SK-N-SH (cell line): ENCODE results near the gene BTG1. TPM values are rescaled to one million over a fixed set of nuclear protein-coding genes. Genes with fewer than 3 reads are reported as not detected.

Experiments
- CTCF ChIA-PET: fragments of 300-600, 350-600 bp; formaldehyde crosslinking; extraction: SDS; loops from one replicate; lab custom pipeline; 2021; lab: Yijun Ruan, JAX
- POLR2A ChIA-PET: fragments of 350-600 bp; sonication (Branson Sonifier 250); formaldehyde crosslinking; extraction: SDS; loops from one replicate; lab custom pipeline; 2020; ENCODE audit warnings: antibody characterized with exemption, inconsistent platforms; lab: Yijun Ruan, JAX
- DNase-seq: peaks from one replicate; pipeline ENCODE4 v3.0.0; 2012
- H2AFZ ChIP-seq: fragments of 200-600 bp; sonication (generic); 2 replicates; pipeline ENCODE4 v1.8.1; 2016; ENCODE audit warnings: antibody characterized with exemption, mild to moderate bottlenecking, low read depth
- H3F3A ChIP-seq: fragments of 200-600 bp; sonication (generic); replicated peaks from 2 replicates; pipeline ENCODE3; 2016; ENCODE audit warnings: antibody characterized with exemption, mild to moderate bottlenecking; ENCODE audit not compliant: insufficient read depth
- H3K27ac ChIP-seq, 2 experiments: fragments of 200-500 bp in 1 of 2; fragments of 200-600 bp in 1 of 2; sonication (Bioruptor generic) in 1 of 2; sonication (generic), shearing (Covaris generic) in 1 of 2; 2 replicates each; pipeline versions ENCODE4 v1.5.1 to v1.6.1; 2014 to 2016; ENCODE audit warnings: low read depth in 2 of 2, inconsistent platforms in 1 of 2, low read length in 1 of 2, mild to moderate bottlenecking in 1 of 2, mixed read lengths in 1 of 2
- H3K27me3 ChIP-seq: fragments of 200-600 bp; sonication (generic), shearing (Covaris generic); 2 replicates; pipeline ENCODE4 v1.6.1; 2016; ENCODE audit warnings: mixed run types; ENCODE audit not compliant: insufficient read depth
- H3K36me3 ChIP-seq, 2 experiments: fragments of 200-500 bp in 1 of 2; fragments of 200-600 bp in 1 of 2; sonication (Bioruptor generic) in 1 of 2; sonication (generic) in 1 of 2; replicated peaks in 1 of 2; 2 replicates each; pipeline versions ENCODE3 to v1.5.1; 2014 to 2016; ENCODE audit warnings: low read length in 1 of 2, mild to moderate bottlenecking in 1 of 2; ENCODE audit not compliant: insufficient read depth in 2 of 2, control insufficient read depth in 1 of 2
- H3K4me1 ChIP-seq, 2 experiments: fragments of 200-500 bp in 1 of 2; fragments of 200-600 bp in 1 of 2; sonication (Bioruptor generic) in 1 of 2; sonication (generic), shearing (Covaris generic) in 1 of 2; 2 replicates each; pipeline versions ENCODE4 v1.5.1 to v1.6.1; 2014 to 2016; ENCODE audit warnings: low read depth in 1 of 2, low read length in 1 of 2, mixed run types in 1 of 2; ENCODE audit not compliant: insufficient read depth in 2 of 2, control insufficient read depth in 1 of 2
- H3K4me2 ChIP-seq: fragments of 200-600 bp; sonication (generic), shearing (Covaris generic); 2 replicates; pipeline ENCODE4 v1.6.1; 2017; ENCODE audit warnings: mixed run types
- H3K4me3 ChIP-seq, 2 experiments: fragments of 200-500 bp in 1 of 2; fragments of 200-600 bp in 1 of 2; sonication (Bioruptor generic) in 1 of 2; sonication (generic), shearing (Covaris generic) in 1 of 2; 2 replicates each; pipeline versions ENCODE4 v1.5.1 to v1.8.1; 2014 to 2016; ENCODE audit warnings: low read depth in 2 of 2, inconsistent platforms in 1 of 2, low read length in 1 of 2, mild to moderate bottlenecking in 1 of 2, mixed read lengths in 1 of 2, moderate library complexity in 1 of 2
- H3K79me2 ChIP-seq: fragments of 200-600 bp; sonication (generic); 2 replicates; pipeline ENCODE4 v1.8.1; 2017; ENCODE audit warnings: mild to moderate bottlenecking; ENCODE audit not compliant: insufficient read depth
- H3K9ac ChIP-seq: fragments of 200-600 bp; sonication (generic); 2 replicates; pipeline ENCODE4 v1.6.1; 2017; ENCODE audit warnings: mixed run types
- H3K9me2 ChIP-seq: fragments of 200-600 bp; sonication (generic); 2 replicates; pipeline ENCODE4 v1.6.1; 2017; ENCODE audit warnings: mixed run types
- H3K9me3 ChIP-seq: fragments of 200-600 bp; sonication (generic); 2 replicates; pipeline ENCODE4 v1.6.1; 2017; ENCODE audit warnings: mixed run types, mild to moderate bottlenecking, moderate library complexity
- H4K20me1 ChIP-seq: fragments of 200-600 bp; sonication (generic); 2 replicates; pipeline ENCODE4 v1.6.1; 2017; ENCODE audit warnings: mild to moderate bottlenecking, mixed run types; ENCODE audit not compliant: insufficient read depth
- EP300 ChIP-seq, 2 experiments: IDR thresholded peaks; 2 replicates each; pipeline versions ENCODE4 v1.4.0 to v1.6.1; 2012; ENCODE audit warnings: borderline replicate concordance in 1 of 2, low read depth in 1 of 2, low read length in 1 of 2
- EZH2phosphoT487 ChIP-seq: fragments of 200-600 bp; sonication (generic); IDR thresholded peaks from 2 replicates; pipeline ENCODE4 v1.6.1; 2017; ENCODE audit warnings: low read depth, mixed run types, mild to moderate bottlenecking, antibody characterized with exemption, moderate library complexity, borderline replicate concordance
- FOSL2 ChIP-seq: IDR thresholded peaks from 2 replicates; pipeline ENCODE4 v1.4.0; 2012; ENCODE audit warnings: low read depth, mild to moderate bottlenecking, moderate library complexity, borderline replicate concordance
- IRF3 ChIP-seq: fragments of 150-350 bp; IDR thresholded peaks from 2 replicates; pipeline ENCODE4 v1.6.1; 2016; ENCODE audit warnings: mild to moderate bottlenecking, low read depth, low read length
- JUND ChIP-seq: IDR thresholded peaks from 2 replicates; pipeline ENCODE4 v1.4.0; 2012
- MEF2A ChIP-seq: IDR thresholded peaks from 2 replicates; pipeline ENCODE4 v1.4.0; 2012; ENCODE audit warnings: low read depth, borderline replicate concordance
- NRF1 ChIP-seq: IDR thresholded peaks from 2 replicates; pipeline ENCODE4 v1.6.1; 2012; ENCODE audit warnings: low read depth, mild to moderate bottlenecking, low read length
- POLR2AphosphoS5 ChIP-seq: IDR thresholded peaks from 2 replicates; pipeline ENCODE4 v1.6.1; 2012; ENCODE audit warnings: low read depth, low read length
- RAD21 ChIP-seq: IDR thresholded peaks from 2 replicates; pipeline ENCODE4 v1.6.1; 2012; ENCODE audit warnings: mild to moderate bottlenecking, low read length
- RCOR1 ChIP-seq: fragments of 150-350 bp; IDR thresholded peaks from 2 replicates; pipeline ENCODE4 v1.6.1; 2017; ENCODE audit warnings: antibody characterized with exemption, low read length
- RFX5 ChIP-seq: IDR thresholded peaks from 2 replicates; pipeline ENCODE4 v1.6.1; 2012; ENCODE audit warnings: mild to moderate bottlenecking, improper control_type of control experiment, low read length
- SIN3A ChIP-seq: IDR thresholded peaks from 2 replicates; pipeline ENCODE4 v1.6.1; 2012; ENCODE audit warnings: low read depth, mild to moderate bottlenecking, low read length, moderate library complexity, borderline replicate concordance
- SMC3 ChIP-seq: IDR thresholded peaks from 2 replicates; pipeline ENCODE4 v1.6.1; 2012; ENCODE audit warnings: low read depth, low read length, improper control_type of control experiment
- TAF1 ChIP-seq: IDR thresholded peaks from 2 replicates; pipeline ENCODE4 v1.6.1; 2012; ENCODE audit warnings: low read depth, mild to moderate bottlenecking, low read length, moderate library complexity, borderline replicate concordance
- ZBTB33 ChIP-seq: IDR thresholded peaks from 2 replicates; pipeline ENCODE4 v1.4.0; 2012; ENCODE audit warnings: low read depth, borderline replicate concordance
- WGBS: methylation state at CpG from one replicate; pipeline ENCODE4 v1.1.6; 2017; ENCODE audit warnings: low lambda C conversion rate; 5-methylcytosine and 5-hydroxymethylcytosine counted together
- polyA plus RNA-seq, 3 experiments: library from polyadenylated mRNA; depleted of rRNA; stranded (reverse); fragments of >200 nt; gene quantifications; 2 replicates each; pipeline ENCODE4 v1.2.3, GENCODE V29; 2012
- TF ChIP-seq, protein P1 (sequence below): IDR thresholded peaks from 2 replicates; pipeline ENCODE4 v1.4.0; 2012; ENCODE audit warnings: low read depth, borderline replicate concordance
- TF ChIP-seq, protein P2 (sequence below): IDR thresholded peaks from 2 replicates; pipeline ENCODE4; 2012
- TF ChIP-seq, protein P3 (sequence below): fragments of 200-600 bp; sonication (generic); IDR thresholded peaks from 2 replicates; pipeline ENCODE4 v1.6.1; 2017; ENCODE audit warnings: antibody characterized with exemption, mild to moderate bottlenecking, moderate library complexity
- TF ChIP-seq, protein P4 (sequence below): IDR thresholded peaks from 2 replicates; pipeline ENCODE4 v1.6.1; 2012; ENCODE audit warnings: mild to moderate bottlenecking, low read depth, low read length, moderate library complexity

Gene BTG1
- polyA plus RNA-seq, 1 of the 3 experiments (the other 2 are of a cell fraction), result 28.3 TPM

GRCh38 chr12:92136026-92136730, 9.5 kb downstream of the BTG1 start:
- no peaks in the 10 kb centered on the region for H3K9me2 ChIP-seq
- peaks cover 27 to 71% of the 10 kb centered on the region in 2 experiments for H3K4me1 ChIP-seq
- no peaks in the 10 kb centered on the region for H3K9me3 ChIP-seq
- no peak overlapping the region for H2AFZ ChIP-seq
- peak overlapping the region; percentile 78 to 91 for H3K27ac ChIP-seq
- peaks cover 0 to 14% of the 10 kb centered on the region in 2 experiments for H3K36me3 ChIP-seq
- peaks cover 44% of the 10 kb centered on the region for H3F3A ChIP-seq
- DNase-seq, result no peak
- TF ChIP-seq JUND (no peak), EZH2phosphoT487 (no peak), RAD21 (no peak), SMC3 (no peak), NRF1 (no peak), POLR2AphosphoS5 (no peak), MEF2A (no peak), SIN3A (no peak), ZBTB33 (no peak), IRF3 (no peak), RFX5 (no peak), EP300 (IDR thresholded peaks at IDR 0.05; ENCODE audit: borderline replicate concordance in 1 of 2, low read depth in 1 of 2, low read length in 1 of 2) (no peak), RCOR1 (no peak), FOSL2 (no peak), TAF1 (no peak)
- TF ChIP-seq, protein P1, sequence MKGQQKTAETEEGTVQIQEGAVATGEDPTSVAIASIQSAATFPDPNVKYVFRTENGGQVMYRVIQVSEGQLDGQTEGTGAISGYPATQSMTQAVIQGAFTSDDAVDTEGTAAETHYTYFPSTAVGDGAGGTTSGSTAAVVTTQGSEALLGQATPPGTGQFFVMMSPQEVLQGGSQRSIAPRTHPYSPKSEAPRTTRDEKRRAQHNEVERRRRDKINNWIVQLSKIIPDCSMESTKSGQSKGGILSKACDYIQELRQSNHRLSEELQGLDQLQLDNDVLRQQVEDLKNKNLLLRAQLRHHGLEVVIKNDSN, result no peak
- TF ChIP-seq, protein P2, sequence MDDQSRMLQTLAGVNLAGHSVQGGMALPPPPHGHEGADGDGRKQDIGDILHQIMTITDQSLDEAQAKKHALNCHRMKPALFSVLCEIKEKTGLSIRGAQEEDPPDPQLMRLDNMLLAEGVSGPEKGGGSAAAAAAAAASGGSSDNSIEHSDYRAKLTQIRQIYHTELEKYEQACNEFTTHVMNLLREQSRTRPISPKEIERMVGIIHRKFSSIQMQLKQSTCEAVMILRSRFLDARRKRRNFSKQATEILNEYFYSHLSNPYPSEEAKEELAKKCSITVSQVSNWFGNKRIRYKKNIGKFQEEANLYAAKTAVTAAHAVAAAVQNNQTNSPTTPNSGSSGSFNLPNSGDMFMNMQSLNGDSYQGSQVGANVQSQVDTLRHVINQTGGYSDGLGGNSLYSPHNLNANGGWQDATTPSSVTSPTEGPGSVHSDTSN, result no peak
- TF ChIP-seq, protein P3, sequence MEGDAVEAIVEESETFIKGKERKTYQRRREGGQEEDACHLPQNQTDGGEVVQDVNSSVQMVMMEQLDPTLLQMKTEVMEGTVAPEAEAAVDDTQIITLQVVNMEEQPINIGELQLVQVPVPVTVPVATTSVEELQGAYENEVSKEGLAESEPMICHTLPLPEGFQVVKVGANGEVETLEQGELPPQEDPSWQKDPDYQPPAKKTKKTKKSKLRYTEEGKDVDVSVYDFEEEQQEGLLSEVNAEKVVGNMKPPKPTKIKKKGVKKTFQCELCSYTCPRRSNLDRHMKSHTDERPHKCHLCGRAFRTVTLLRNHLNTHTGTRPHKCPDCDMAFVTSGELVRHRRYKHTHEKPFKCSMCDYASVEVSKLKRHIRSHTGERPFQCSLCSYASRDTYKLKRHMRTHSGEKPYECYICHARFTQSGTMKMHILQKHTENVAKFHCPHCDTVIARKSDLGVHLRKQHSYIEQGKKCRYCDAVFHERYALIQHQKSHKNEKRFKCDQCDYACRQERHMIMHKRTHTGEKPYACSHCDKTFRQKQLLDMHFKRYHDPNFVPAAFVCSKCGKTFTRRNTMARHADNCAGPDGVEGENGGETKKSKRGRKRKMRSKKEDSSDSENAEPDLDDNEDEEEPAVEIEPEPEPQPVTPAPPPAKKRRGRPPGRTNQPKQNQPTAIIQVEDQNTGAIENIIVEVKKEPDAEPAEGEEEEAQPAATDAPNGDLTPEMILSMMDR, result no peak
- TF ChIP-seq, protein P4, sequence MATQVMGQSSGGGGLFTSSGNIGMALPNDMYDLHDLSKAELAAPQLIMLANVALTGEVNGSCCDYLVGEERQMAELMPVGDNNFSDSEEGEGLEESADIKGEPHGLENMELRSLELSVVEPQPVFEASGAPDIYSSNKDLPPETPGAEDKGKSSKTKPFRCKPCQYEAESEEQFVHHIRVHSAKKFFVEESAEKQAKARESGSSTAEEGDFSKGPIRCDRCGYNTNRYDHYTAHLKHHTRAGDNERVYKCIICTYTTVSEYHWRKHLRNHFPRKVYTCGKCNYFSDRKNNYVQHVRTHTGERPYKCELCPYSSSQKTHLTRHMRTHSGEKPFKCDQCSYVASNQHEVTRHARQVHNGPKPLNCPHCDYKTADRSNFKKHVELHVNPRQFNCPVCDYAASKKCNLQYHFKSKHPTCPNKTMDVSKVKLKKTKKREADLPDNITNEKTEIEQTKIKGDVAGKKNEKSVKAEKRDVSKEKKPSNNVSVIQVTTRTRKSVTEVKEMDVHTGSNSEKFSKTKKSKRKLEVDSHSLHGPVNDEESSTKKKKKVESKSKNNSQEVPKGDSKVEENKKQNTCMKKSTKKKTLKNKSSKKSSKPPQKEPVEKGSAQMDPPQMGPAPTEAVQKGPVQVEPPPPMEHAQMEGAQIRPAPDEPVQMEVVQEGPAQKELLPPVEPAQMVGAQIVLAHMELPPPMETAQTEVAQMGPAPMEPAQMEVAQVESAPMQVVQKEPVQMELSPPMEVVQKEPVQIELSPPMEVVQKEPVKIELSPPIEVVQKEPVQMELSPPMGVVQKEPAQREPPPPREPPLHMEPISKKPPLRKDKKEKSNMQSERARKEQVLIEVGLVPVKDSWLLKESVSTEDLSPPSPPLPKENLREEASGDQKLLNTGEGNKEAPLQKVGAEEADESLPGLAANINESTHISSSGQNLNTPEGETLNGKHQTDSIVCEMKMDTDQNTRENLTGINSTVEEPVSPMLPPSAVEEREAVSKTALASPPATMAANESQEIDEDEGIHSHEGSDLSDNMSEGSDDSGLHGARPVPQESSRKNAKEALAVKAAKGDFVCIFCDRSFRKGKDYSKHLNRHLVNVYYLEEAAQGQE, result no peak
- H3K4me2 ChIP-seq, result peak overlapping the region; percentile 81; the same call in 1 of the 2 replicates
- WGBS, result 93% methylated on average over 8 of the region's 8 CpGs
- ChIA-PET POLR2A (interaction anchor here (1.3 kb wide), 1 partner anchor 9 kb away, joined by 8 read pairs; the partner anchor contains the start of gene BTG1), CTCF (interaction anchor here (0.6 to 2.8 kb wide), 5 partner anchors 13 to 754 kb away, joined by 3 to 15 read pairs (median 4); no protein-coding TSS in a partner anchor)
- no peaks in the 10 kb centered on the region for H3K27me3 ChIP-seq
- no peaks in the 10 kb centered on the region; the same call in 1 of the 2 replicates for H4K20me1 ChIP-seq
- H3K79me2 ChIP-seq, result peaks cover 94% of the 10 kb centered on the region
- peak overlapping the region; percentile 48; the same call in 1 of the 2 replicates for H3K9ac ChIP-seq
- peak overlapping the region in 1 of 2 experiments; percentile 10; a peak in 1 of 4 replicates for H3K4me3 ChIP-seq
